ENCODE results near the gene CCDC9.

DNA sequence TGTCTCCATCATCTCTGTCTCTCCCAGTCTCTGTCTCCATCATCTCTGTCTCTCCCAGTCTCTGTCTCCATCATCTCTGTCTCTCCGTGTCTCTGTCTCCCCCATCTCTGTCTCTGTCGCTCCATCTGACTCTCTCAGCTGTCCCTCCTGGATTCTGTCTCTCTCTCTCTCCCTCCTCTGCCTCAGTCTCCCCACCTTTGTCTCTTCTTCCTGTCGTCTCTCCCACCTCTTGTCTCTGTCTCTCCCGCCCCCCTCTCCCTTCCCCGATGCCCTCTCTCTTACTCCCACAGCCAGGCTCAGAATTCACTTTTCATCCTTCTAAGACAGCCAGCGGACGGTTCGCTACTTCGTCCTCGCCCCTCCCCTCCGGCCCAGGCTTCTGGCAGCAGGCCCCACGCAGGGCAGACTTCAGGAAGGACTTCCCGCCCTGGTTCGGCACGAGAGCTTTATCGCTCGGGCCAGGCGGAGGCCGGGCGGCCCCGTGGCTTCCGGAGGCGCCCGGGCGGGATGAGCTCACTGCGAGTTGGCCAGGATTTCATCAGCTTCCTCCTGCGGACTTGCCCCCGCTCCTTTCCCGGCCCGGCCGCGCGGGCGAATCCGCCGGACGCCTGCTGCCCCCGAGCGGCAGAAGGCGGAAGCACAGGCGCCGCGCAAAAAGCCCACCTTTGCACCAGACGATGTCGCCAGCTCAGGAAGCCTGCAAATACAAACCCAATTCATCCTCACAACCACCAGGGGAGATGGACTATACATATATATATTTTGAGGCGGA, 12.4 kb upstream of the CCDC9 start:
- TF ChIP-seq EZH2 (IDR thresholded peaks at IDR 0.05; ENCODE audit: low read length, unreplicated experiment) (no peak), CTCF (conservative IDR thresholded peaks at IDR 0.05; ENCODE audit: low read depth, low read length) (peak; percentile 77), EZH2phosphoT487 (IDR thresholded peaks at IDR 0.05; ENCODE audit: borderline replicate concordance, low read length) (no peak)
